ENCODE data around the gene PLCXD1.
A peak's percentile ranks its signal among the peaks of the same experiment; 100 is the strongest.
"Not testable (repeated sequence)": the region's sequence is repeated elsewhere in the genome, so short reads cannot be mapped to it uniquely, and the experiment has no call there.

PLCXD1 gene

DNA sequence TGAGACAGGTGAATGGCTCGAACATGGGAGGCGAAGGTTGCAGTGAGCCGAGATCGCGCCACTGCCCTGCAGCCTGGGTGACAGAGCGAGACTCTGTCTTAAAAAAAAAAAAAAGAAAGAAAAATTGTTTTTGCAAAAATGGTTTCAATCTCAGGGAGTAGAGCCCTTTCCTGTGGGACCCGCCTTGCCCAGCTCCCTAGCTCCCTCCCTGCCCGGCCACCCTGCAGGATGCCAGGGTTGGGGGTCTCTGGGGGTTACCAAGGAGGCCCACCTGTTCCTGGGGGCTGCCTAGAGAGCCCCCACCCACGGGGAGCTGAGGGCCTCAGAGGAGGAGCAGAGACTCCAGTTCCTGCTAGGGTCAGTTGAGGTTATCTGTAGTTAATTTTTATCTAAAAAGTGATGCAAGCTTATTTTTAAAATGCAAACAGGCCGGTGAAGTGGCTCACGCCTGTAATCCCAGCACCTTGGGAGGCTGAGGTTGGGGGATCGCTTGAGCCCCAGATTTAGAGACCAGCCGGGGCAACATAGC, 18.7 kb upstream of the PLCXD1 start:
- no peak for DNase-seq (ENCODE audit: low read depth in 2 of 2)

DNA sequence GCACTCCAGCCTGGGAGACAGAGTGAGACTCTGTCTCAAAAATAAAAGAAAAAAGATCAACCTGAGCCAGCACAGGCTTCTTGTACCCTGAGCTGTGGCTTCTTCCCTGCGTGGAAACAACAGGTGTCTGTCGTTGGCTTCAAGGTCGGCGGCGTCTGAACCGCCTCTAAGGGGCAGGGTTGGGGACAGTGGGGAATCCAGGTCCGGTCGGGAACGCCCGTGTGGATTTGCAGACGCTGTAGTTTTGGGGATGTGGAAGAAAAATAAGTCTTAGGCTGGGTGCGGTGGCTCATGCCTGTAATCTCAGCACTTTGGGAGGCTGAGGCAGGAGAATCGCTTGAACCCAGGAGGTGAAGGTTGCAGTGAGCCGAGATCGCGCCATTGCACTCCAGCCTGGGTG, 17.2 kb upstream of the PLCXD1 start:
- not testable (repeated sequence) for DNase-seq (ENCODE audit: low read depth in 2 of 2)

DNA sequence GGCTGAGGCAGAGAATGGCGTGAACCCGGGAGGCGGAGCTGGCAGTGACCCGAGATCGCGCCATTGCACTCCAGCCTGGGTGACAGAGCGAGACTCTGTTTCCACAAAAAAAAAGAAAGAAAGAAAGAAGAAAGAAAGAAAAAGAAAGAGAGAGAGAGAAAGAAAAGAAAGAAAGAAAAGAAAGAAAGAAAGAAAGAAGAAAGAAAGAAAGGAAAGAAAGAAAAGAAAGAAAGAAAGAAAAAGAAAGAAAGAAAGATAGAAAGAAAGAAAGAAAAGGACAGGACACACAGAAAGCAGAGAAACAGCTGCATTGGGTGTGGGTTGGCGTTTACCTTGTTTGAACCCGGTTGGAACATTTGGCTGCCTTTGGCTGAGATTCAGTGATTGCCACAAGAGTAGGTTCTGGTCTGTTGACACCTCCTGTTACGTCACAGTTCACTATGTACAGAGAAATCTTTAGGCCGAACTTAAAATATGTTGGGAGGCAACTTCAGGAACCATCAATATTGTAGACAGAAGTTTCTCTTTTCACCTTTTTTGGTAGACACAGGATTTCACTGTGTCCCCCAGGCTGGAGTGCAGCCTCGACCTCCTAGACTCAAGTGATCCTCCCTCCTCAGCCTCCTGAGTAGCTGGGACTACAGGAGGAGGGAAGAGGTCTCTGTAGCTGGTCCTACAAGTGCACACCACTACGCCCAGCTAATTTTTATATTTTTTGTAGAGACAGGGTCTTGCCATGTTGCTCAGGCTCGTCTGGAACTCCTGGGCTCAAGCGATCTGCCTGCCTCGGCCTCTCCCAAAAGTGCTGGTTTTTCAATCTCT, 16.3 kb upstream of the PLCXD1 start:
- no peak for DNase-seq (ENCODE audit: low read depth in 2 of 2)

DNA sequence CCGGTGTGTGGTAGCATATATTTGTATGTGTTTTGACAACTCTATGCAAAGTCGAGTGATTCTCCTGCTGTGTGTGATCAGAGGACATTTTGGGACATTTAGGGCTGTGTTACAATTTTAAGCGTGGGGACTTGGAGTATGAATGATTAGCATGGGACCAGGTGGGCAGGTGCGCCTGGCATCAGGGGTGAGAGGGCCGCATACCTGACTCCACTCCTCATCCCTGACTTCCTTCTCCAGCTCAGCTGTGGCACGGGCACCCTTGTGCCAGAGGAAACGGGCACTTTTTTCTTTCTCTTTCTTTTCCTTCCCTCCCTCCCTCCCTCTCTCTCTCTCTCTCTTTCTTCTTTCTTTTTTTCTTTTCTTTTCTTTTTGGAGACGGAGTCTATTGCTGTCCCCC, 15.7 kb upstream of the PLCXD1 start:
- DNase-seq (ENCODE audit: low read depth in 2 of 2) = no peak

DNA sequence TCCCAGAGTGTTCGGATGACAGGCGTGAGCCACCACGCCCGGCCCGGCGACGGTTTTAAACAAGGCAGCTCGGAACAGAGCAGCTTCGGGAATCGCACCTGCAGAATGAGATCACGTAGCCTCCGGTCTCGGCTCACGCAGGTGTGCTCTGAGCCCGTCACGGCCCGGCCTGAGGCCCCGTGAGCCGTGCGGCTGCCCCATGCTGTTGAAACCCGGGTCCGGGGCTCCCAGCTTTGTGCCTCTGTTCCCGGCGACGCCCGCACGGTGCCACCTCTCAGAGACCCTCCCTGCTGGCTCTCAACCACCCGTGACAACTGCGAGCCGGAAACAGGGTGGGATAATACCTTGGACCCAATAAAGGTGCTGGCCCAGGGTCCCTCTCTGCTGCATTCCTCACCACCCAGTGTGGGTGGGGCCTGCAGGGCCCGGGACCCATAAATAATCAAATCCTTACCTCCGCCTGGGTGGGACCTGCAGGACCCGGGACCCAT, 13.4 kb upstream of the PLCXD1 start:
- DNase-seq (ENCODE audit: low read depth in 2 of 2) = no peak

DNA sequence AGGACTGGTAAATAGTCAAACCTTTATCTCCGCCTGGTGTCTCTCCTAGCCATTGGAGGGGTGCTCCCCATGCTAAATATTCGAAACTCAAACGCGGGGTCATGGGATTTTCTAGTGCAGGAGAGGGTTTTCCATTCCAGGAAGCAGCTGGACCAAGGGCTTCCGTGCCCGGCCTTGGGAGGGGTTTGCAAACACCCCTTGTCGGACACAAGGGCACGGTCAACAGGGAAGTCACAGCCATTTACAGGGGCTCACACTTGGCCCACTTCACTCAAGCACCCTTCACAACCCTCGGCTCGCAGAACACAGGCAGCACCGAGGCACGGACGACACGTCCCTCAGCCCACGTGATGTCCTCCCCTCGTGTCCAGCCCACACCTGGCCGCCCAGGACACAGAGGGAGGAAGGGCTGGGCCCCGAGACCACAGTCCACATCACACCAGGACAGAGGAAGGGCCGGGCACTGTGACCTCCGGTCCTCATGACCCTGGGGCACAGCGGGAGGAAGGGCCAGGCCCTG, 10.3 kb upstream of the PLCXD1 start:
- no peak for DNase-seq (ENCODE audit: low read depth in 2 of 2)

DNA sequence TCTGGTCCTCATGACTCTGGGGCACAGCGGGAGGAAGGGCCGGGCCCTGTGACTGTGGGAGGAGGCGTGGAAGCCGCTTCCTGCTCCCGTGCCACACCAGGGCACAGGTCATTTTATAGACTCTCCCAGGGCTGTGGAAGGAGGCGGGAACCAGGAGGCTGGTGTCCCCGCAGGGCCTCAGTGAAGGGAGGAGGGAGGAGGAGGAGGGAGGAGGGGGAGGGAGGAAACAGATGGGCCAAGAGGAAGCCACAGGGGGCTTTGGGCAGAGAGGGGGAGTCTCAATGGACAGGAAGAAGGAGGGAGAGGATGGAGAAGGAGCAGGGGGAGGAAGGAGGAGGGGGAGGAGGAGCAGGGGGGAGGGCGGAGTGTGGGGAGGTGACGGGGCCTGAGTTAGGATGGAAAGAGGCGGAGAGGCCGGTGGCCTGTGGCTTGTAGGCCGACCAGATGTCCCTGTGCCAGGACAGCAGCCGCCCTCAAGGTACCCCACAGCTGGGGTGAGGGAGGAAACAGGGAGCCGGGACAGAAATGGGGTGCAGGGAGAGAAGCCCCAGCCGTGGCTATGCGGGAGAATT, 6.2 kb upstream of the PLCXD1 start:
- no peak for DNase-seq (ENCODE audit: low read depth in 2 of 2)

DNA sequence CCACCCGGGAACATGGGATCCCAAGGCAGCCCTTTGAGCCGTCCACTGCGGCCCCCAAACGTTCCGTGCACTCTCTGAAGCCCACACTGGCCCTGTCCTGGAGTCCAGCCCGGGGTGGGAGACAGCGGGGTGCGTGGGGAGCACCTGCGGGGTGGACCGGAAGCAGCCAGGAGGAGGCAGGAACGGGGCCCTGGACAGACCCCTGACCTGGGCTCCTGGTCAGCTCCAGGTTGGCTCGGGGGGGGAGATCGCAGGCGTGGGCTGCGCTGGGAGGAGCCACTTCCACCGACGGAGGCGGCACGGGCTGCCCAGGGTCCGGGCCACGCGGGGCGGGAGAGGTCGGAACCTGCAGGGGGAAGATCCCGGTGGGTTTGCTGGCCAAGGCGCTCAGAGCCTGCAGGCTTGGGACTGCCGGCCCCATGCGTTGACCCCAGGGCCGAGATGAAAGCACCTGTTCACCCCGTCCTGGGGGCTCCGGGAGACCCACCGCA, 5.7 kb upstream of the PLCXD1 start:
- DNase-seq (ENCODE audit: low read depth in 2 of 2) = no peak

DNA sequence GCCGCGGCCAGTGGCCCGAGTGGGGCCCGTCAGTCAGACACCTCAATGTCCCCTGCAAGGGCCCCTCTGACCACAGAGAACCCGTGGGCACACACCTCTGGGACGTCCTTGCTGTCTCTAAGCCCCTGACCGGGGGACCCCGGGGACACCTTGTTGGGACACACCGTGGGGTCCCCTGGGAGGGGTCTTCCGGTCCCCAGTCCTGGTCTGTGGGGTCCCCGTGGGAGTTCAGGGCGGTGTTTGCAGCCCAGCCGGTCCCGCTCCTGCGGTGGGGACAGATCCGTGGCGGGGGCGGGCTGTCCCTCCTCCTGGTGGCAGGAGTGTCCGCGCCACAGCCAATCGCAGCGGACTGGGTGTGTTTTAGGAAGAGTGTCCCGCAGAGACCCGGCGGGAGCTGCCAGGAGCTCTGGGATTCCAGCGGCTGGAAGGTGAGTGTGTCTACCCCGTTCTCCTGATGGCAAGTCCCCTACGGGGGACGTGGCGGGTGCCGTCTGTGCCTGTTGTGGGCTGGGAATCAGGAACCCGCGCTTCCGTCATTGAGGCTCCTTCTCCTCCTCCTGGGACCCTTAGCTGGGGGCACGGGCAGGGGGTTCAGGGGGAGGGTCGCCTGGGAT, 5.1 kb upstream of the PLCXD1 start:
- DNase-seq (ENCODE audit: low read depth in 2 of 2) = peak in 1 of 2 donors; percentile 41

DNA sequence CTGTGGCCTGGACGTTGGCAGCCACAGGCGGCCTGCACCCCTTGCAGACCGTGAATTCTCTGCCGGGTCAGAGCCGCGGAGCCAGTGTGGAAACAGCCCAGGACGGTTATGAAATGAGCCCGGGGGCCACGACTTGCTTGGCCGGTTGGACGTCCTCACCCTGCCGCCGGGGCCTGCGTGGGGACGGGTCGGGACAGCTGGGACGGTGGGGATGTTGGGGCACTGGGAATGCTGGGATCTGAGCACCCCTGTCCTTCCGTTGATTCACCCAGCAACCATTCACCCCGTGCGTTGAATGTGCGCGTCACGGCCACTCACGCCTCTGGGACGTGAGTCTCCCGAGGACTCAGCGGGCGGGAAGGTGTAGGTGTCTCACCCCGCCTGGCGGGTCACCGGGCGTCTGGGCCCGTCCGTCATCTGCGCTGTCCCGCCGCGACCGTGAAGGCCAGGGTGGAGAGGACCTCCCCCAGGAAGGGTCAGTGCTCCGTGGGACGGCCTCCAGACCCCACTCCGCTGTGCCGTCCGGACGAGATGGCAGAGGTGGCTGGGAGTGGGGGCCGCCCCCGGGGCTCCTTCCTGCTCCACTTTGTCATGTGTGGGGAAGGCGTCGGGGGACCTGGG, 4.5 kb upstream of the PLCXD1 start:
- DNase-seq (ENCODE audit: low read depth in 2 of 2) = peak in 1 of 2 donors; percentile 22

DNA sequence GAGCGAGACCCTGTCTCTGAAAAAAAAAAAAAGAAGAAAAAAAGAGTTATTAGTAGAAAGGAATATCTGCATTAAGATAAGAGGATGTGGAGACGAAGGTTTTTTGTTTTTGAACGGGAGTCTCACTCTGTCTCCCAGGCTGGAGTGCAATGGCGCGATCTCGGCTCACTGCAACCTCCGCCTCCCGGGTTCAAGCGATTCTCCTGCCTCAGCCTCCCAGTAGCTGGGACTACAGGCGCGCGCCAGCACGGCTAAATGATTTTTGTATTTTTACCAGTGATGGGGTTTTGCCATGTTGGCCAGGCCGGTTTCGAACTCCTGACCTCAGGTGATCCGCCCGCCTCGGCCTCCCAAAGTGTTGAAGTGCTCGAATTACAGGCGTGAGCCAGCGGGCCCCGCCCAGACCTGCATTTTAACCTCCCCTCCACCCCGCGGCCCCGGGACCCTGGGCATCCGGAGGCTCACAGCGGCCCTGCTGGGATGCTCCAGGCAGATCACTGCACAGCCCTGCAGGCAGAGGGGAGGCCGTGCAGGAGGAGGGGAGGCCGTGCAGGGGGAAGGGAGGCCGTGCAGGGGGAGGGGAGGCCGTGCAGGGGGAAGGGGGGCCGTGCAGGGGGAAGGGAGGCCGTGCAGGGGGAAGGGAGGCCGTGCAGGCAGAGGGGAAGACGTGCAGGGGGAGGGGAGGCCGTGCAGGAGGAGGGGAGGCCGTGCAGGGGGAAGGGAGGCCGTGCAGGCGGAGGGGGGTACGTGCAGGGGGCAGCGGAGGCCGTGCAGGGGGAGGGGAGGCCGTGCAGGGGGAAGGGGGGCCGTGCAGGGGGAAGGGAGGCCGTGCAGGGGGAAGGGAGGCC, 1.2 kb upstream of the PLCXD1 start:
- not testable (repeated sequence) for DNase-seq (ENCODE audit: low read depth in 2 of 2)

DNA sequence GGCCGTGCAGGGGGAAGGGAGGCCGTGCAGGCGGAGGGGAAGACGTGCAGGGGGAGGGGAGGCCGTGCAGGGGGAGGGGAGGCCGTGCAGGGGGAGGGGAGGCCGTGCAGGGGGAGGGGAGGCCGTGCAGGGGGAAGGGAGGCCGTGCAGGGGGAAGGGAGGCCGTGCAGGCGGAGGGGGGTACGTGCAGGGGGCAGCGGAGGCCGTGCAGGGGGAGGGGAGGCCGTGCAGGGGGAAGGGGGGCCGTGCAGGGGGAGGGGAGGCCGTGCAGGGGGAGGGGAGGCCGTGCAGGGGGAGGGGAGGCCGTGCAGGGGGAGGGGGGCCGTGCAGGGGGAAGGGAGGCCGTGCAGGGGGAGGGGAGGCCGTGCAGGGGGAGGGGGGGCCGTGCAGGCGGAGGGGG, 459 bp upstream of the PLCXD1 start:
- not testable (repeated sequence) for DNase-seq (ENCODE audit: low read depth in 2 of 2)

DNA sequence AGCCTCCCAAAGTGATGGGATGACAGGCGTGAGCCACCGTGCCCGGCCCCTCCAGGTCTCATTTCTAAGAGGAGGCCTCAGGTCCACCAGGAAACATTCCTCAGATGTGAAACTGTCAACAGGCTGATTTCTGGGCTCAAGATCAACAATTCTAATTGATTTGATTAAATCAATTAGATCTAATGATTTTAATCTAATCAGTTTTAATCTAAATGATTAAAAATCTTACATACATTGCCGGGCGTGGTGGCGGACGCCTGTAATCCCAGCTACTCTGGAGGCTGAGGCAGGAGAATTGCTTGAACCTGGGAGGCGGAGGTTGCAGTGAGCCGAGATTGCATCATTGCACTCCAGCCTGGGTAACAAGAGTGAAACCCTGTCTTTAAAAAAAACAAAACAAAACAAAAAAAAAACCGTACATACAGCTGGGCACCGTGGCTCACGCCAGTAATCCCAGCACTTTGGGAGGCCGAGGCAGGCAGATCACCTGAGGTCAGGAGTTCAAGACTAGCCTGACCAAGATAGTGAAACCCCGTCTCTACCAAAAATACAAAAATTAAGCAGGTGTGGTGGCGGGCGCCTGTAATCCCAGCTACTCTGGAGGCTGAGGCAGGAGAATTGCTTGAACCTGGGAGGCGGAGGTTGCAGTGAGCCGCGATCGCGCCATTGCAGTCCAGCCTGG, 960 bp downstream of the PLCXD1 start:
- DNase-seq (ENCODE audit: low read depth in 2 of 2) = not testable (repeated sequence)

DNA sequence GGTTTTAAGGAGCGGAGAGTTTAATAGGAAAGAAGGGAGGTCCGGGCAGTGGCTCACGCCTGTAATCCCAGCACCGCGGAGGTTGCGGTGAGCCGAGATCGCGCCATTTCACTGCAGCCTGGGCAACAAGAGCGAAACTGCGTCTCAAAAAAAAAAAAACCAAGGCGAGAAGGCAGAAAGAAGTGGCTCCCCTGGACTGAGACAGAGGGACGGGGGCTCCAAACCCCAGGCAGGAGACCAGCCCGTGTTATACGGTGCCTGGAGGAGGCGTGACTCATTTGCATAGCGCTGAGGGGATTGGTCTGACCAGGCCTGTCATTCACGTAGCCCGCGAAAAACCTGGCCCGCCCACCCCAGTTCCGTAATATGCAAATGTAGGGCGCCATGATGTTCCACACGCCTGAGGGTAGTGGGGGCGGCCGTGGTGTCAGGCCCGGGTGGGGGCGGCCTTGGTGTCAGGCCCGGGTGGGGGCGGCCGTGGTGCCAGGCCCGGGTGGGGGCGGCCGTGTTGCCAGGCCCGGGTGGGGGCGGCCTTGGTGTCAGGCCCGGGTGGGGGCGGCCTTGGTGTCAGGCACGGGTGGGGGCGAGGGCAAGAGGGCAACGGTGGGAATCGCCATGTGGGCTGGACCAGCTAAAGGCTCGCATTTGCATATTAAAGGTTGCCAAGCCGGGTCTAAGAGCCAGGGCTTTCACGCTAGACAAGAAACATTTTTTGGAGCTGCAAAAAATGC, 2.1 kb downstream of the PLCXD1 start:
- peak; percentile 79 to 84 for DNase-seq (ENCODE audit: low read depth in 2 of 2)

DNA sequence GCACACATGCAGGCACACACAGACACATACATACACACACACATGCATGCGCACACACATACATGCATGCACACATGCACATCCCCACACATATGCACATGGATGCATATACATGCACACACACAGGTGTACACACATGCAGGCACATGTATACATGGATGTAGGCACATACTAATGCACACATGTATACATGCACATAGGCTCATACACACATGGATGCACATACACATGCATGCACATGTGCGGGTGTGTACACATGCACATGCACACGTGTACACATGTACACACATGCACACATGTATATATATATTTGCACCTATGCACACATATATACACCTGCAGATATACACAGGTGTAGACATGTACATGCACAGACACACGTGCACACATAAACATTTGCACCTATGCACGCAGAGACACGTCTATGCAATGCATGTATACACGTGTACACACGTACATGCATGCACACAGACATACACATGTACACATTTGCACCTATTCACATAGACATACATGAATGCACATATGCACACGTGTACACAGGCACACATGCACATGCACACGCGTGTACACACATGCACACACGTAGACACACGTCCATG, 4.0 kb downstream of the PLCXD1 start:
- no peak for DNase-seq (ENCODE audit: low read depth in 2 of 2)

DNA sequence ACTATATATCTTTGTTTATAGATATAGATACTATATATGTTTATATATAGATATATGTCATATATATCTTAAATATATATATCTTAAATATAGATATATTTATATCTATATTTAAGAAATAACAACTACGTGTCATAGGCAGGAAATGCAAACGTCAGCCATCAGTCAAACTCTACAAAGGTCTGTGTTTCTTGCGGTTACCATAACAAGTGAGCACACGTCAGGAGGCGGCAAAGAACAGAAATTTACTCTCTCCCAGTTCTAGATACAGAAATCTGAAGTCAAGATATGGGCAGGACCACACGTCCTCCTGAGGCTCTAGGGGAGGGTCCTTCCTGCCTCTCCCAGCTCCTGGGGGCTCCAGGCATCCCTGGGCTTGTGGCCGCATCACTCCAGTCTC, 6.5 kb downstream of the PLCXD1 start:
- no peak for DNase-seq (ENCODE audit: low read depth in 2 of 2)

DNA sequence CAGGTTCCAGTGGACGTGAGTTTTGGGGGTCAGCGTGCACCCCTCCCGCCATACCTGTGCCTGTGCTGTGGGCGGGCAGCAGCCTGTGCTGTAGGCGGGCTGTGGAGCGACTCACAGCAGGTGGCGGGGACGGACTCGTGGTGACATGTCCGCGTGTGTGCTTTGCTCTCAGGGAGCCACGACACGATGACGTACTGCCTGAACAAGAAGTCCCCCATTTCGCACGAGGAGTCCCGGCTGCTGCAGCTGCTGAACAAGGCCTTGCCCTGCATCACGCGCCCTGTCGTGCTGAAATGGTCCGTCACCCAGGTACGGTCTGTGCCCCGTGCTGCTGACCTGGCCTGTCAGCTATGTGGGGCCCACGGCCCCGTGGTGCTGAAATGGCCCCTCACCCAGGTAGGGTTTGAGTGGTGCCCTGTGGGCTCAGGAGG, 7.4 kb downstream of the PLCXD1 start:
- no peak for DNase-seq (ENCODE audit: low read depth in 2 of 2)

DNA sequence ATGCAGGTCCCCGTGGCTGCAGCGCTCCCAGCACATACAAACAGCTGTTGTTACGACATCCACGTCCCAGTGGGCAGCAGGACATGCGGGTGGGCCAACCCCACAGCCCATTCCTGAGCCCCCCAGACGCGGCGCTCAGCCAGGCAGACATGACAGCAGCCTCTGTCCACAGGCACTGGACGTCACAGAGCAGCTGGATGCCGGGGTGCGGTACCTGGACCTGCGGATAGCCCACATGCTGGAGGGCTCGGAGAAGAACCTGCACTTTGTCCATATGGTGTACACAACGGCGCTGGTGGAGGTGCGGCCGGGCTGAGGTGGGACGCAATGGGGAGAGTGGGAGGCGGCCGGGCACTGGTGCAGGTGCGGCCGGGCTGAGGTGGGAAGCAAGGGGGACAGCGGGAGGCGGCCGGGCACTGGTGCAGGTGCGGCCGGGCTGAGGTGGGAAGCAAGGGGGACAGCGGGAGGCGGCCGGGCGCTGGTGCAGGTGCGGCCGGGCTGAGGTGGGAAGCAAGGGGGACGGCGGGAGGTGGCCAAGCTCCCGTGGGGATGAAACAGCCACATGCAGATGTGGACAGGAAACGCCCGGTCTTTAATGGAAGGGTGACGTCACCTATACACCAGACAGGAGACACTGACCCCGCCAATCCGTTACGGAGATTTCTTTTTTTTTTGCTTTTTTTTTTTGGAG, 9.4 kb downstream of the PLCXD1 start:
- DNase-seq (ENCODE audit: low read depth in 2 of 2) = no peak

Measured in stimulated activated CD4-positive, alpha-beta T cell treated with anti-CD3 and anti-CD28 coated beads, Interleukin-1b, Interleukin-23, amount 100 ng/mL, for 4 hours (primary cell).